Testis (tissue), 3 donors: ENCODE data around the gene HNF4A. TPM values are rescaled to one million over a fixed set of nuclear protein-coding genes. Genes with fewer than 3 reads are reported as not detected.
A peak's percentile ranks its signal among the peaks of the same experiment; 100 is the strongest.

ENCODE experiments used
- DNase-seq: peaks from one replicate; pipeline ENCODE4 v3.0.0-alpha.2; 2019
- H3K27ac ChIP-seq, 2 donors: fragments of 200-600 bp; sonication (generic); one replicate each; pipeline ENCODE4 v1.5.1; 2019
- H3K27me3 ChIP-seq: fragments of 200-600 bp; sonication (generic); one replicate; pipeline ENCODE4 v1.5.1; 2019
- H3K36me3 ChIP-seq: fragments of 200-600 bp; sonication (generic); one replicate; pipeline ENCODE4 v1.5.1; 2017; ENCODE audit warnings: low read depth; ENCODE audit errors: missing control alignments
- H3K4me1 ChIP-seq: fragments of 200-600 bp; sonication (generic); one replicate; pipeline ENCODE4 v1.5.1; 2019
- H3K4me3 ChIP-seq, 2 donors: fragments of 200-600 bp; sonication (generic); one replicate each; pipeline ENCODE4 v1.5.1; 2017 to 2019
- H3K9me3 ChIP-seq: fragments of 200-600 bp; sonication (generic); one replicate; pipeline ENCODE4 v1.5.1; 2017
- CTCF ChIP-seq, 3 experiments: fragments of 450-650 bp in 2 of 3; fragments of 200-600 bp in 1 of 3; sonication (generic) in 1 of 3; IDR thresholded peaks; one replicate each; pipeline ENCODE4 v1.5.1; 2016 to 2019; ENCODE audit warnings: antibody characterized with exemption in 3 of 3, mild to moderate bottlenecking in 2 of 3, moderate library complexity in 1 of 3
- POLR2A ChIP-seq: fragments of 450-650 bp; IDR thresholded peaks from one replicate; pipeline ENCODE4 v1.6.1; 2017; ENCODE audit warnings: antibody characterized with exemption, mild to moderate bottlenecking, moderate library complexity
- WGBS, 2 donors: methylation state at CpG; one replicate each; pipeline ENCODE4 v1.1.5; 2018; 5-methylcytosine and 5-hydroxymethylcytosine counted together
- intact Hi-C: fragments of 100-400 bp; cut with DNase I; formaldehyde crosslinking; loops from one replicate; pipeline ENCODE4 v1.15.1; 2023; ENCODE audit warnings: low total_unique reads
- polyA plus RNA-seq: library from polyadenylated mRNA; stranded (reverse); fragments of 350-450 nt; fragmentation: Illumina TruSeq; extraction: RNeasy Lipid Tissue Mini Kit (QIAGEN cat#74804); gene quantifications from one replicate; pipeline ENCODE4 v1.2.3, GENCODE V29; 2014; ENCODE audit warnings: low read depth, low replicate concordance; ENCODE audit not compliant: insufficient read depth
- total RNA-seq, 2 donors: library from RNA; depleted of rRNA; stranded (reverse); fragments of >200 nt; gene quantifications; one replicate each; pipeline ENCODE4 v1.2.3, GENCODE V29; 2016

Gene HNF4A
- total and polyA plus RNA-seq, 3 donors from 2014 or later = 1.2 to 2.5 (median 1.4) TPM

DNA sequence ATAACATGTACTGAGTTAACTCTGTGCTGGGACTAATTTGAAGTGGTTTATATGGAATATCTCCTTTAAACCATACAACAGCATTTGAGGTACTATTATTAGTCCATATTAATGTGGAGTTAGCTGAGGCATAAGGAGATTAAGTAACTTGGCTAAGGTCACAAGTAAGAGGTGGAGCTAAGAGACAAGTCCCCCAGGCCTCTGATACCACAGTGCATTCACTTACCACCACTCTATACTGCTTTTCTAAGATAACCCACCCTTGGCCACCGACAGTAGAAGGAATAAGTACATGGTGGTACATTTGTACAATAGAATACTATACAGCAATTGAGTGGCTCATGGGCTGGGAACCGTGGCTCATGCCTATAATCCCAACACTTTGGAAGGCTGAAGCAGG is 103.8 kb downstream of the HNF4A start:
- Histone ChIP-seq H3K27ac (no peak overlapping the region), H3K27me3 (no peaks in the 10 kb centered on the region), H3K36me3 (no peaks in the 10 kb centered on the region), H3K9me3 (no peaks in the 10 kb centered on the region), H3K4me1 (no peaks in the 10 kb centered on the region), H3K4me3 (no peak overlapping the region)
- no peak for DNase-seq
- 90 to 100% methylated on average over 2 of the region's 2 CpGs for WGBS, 2 donors
- intact Hi-C loops = no loop called here
- TF ChIP-seq CTCF (IDR thresholded peaks at IDR 0.05) (no peak), POLR2A (no peak)

- peak; percentile 51 for DNase-seq
- intact Hi-C loops = loop anchor here (5.0 kb wide), 1 partner anchor 73 kb away; no protein-coding TSS in a partner anchor
- TF ChIP-seq CTCF (IDR thresholded peaks at IDR 0.05) (peak; percentile 17 to 40 (median 34)), POLR2A (no peak)
Observed at GRCh38 chr20:44460795-44461141, 105.3 kb downstream of the HNF4A start.

DNA sequence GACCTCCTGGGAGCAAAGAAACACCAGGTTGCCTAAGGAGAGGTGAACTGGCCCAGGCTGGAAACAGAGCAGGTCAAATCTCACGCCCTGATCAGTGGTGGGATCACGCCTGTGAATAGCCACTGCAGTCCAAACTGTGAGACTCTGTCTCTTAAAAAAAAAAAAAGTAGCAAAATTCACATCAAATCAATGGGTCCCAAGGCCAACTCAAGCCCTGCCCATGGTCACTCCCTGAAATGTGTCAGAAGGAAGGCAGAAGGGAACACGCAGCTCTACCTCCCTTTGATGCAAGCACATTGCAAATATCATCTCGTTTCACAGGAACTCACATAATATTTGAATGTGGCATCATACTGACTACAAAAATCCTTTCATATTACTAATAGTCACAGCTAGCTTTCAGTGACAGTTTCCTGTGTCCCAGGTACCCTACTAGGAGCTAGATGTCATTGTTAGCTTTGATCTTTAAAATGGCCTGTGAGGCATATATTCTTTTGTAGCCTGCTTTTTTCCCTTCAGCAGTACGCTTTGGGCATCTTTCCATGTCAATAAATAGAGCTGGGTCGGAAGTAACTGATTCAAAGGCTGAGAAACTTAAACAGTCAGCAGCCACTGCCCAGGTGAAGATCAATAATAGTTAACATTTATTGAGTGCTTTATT is 105.8 kb downstream of the HNF4A start:
- Histone ChIP-seq H3K36me3 (no peaks in the 10 kb centered on the region), H3K4me1 (peaks cover 4% of the 10 kb centered on the region), H3K27me3 (no peaks in the 10 kb centered on the region), H3K4me3 (no peak overlapping the region), H3K27ac (peak overlapping the region; percentile 36 to 48), H3K9me3 (no peaks in the 10 kb centered on the region)
- DNase-seq = no peak
- WGBS, 2 donors = 51 to 66% methylated on average over 6 of the region's 6 CpGs
- intact Hi-C loops = loop anchor here (5.0 kb wide), 1 partner anchor 74 kb away; no protein-coding TSS in a partner anchor
- TF ChIP-seq POLR2A (no peak), CTCF (IDR thresholded peaks at IDR 0.05) (no peak)

More at GRCh38 chr20:44460795-44461141, 105.3 kb downstream of the HNF4A start:
- H3K9me3 ChIP-seq = no peaks in the 10 kb centered on the region
- H3K27me3 ChIP-seq = no peaks in the 10 kb centered on the region
- WGBS, 2 donors = 16 to 27% methylated on average over 3 of the region's 3 CpGs
- peak overlapping the region; percentile 36 to 48 for H3K27ac ChIP-seq
- no peaks in the 10 kb centered on the region for H3K36me3 ChIP-seq
- no peaks in the 10 kb centered on the region for H3K4me1 ChIP-seq
- no peak overlapping the region for H3K4me3 ChIP-seq

DNA sequence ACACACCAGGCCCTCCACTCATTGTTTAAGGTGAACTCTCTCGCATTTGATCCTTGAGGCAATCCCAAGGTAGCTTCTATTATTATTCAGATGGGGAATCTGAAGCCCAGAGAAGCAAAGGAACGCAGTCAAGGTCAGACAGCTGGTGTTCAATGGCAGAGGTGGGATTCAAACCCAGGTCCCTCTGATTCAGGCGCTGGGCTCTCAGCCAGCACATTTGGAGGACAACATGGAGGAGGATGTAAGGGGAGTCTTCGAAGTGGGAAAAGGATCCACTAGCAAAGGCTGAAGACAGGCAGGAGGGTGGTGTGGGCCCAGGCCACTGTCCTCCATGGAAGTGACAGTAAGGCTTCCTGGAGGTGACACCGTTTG is 106.3 kb downstream of the HNF4A start:
- intact Hi-C loops = loop anchor here (5.0 kb wide), 1 partner anchor 74 kb away; no protein-coding TSS in a partner anchor

More for the DNA sequence above, 106.3 kb downstream of the HNF4A start:
- no peak for DNase-seq
- TF ChIP-seq CTCF (IDR thresholded peaks at IDR 0.05) = no peak
- TF ChIP-seq POLR2A = no peak
- 66 to 68% methylated on average over 5 of the region's 5 CpGs for WGBS, 2 donors
- Histone ChIP-seq H3K27me3 (no peaks in the 10 kb centered on the region), H3K4me3 (no peak overlapping the region), H3K4me1 (peaks cover 10% of the 10 kb centered on the region), H3K27ac (peak overlapping the region in 1 of 2 donors; percentile 48), H3K36me3 (no peaks in the 10 kb centered on the region), H3K9me3 (no peaks in the 10 kb centered on the region)
